CD14-positive monocyte (primary cell): ENCODE measurements around the gene RASSF5. TPM values are rescaled to one million over a fixed set of nuclear protein-coding genes. Genes with fewer than 3 reads are reported as not detected.

Experiments
- DNase-seq, 3 donors: peaks; one replicate each; pipeline ENCODE4 v3.0.0-alpha.2; 2011 to 2022
- H2AFZ ChIP-seq: 2 replicates; pipeline ENCODE4 v1.6.0; 2012; ENCODE audit warnings: mild to moderate bottlenecking, low read depth, low read length, inconsistent platforms; ENCODE audit not compliant: insufficient read depth, poor library complexity, severe bottlenecking
- H3K27ac ChIP-seq, 2 donors: 1 replicate in 1 of 2; 2 replicates in 1 of 2; pipeline ENCODE4 v1.5.1; 2012 to 2013; ENCODE audit warnings: low read length in 2 of 2, control low read depth in 1 of 2, inconsistent platforms in 1 of 2, low read depth in 1 of 2, mild to moderate bottlenecking in 1 of 2
- H3K27me3 ChIP-seq, 2 donors: one replicate each; pipeline versions ENCODE4 v1.6.0 to v1.6.1; 2011 to 2013; ENCODE audit warnings: low read length in 2 of 2; ENCODE audit not compliant: control insufficient read depth in 2 of 2, insufficient read depth in 2 of 2
- H3K36me3 ChIP-seq, 2 donors: replicated peaks in 1 of 2; 1 replicate in 1 of 2; 2 replicates in 1 of 2; pipeline versions ENCODE4 v1.5.1 to v1.6.1; 2012 to 2013; ENCODE audit warnings: low read length in 2 of 2, control low read depth in 1 of 2, inconsistent platforms in 1 of 2, mild to moderate bottlenecking in 1 of 2; ENCODE audit not compliant: insufficient read depth in 2 of 2, control insufficient read depth in 1 of 2
- H3K4me1 ChIP-seq, 2 donors: 1 replicate in 1 of 2; 2 replicates in 1 of 2; pipeline versions ENCODE4 v1.5.1 to v1.6.1; 2012 to 2013; ENCODE audit warnings: low read length in 2 of 2, control low read depth in 1 of 2, inconsistent platforms in 1 of 2, mild to moderate bottlenecking in 1 of 2, moderate library complexity in 1 of 2; ENCODE audit not compliant: insufficient read depth in 2 of 2, control insufficient read depth in 1 of 2
- H3K4me2 ChIP-seq: replicated peaks from 2 replicates; pipeline ENCODE3; 2012; ENCODE audit warnings: low read length, moderate library complexity, mild to moderate bottlenecking; ENCODE audit not compliant: poor library complexity, severe bottlenecking; ENCODE audit errors: extremely low read depth
- H3K4me3 ChIP-seq, 3 experiments: fragments of 200-600 bp in 1 of 3; sonication (generic) in 1 of 3; replicated peaks in 1 of 3; 1 replicate in 2 of 3; 2 replicates in 1 of 3; pipeline ENCODE4 v1.5.1; 2011 to 2013; ENCODE audit warnings: low read length in 3 of 3, mild to moderate bottlenecking in 3 of 3, control low read depth in 2 of 3, low read depth in 2 of 3, inconsistent platforms in 1 of 3, moderate library complexity in 1 of 3
- H3K79me2 ChIP-seq: 2 replicates; pipeline ENCODE4 v1.6.0; 2012; ENCODE audit warnings: mild to moderate bottlenecking, control low read depth, inconsistent platforms, low read length, moderate library complexity; ENCODE audit not compliant: insufficient read depth
- H3K9ac ChIP-seq: 2 replicates; pipeline ENCODE4 v1.6.0; 2017; ENCODE audit warnings: low read length, mild to moderate bottlenecking; ENCODE audit not compliant: insufficient read depth, poor library complexity, severe bottlenecking
- H3K9me3 ChIP-seq, 2 donors: replicated peaks in 1 of 2; 1 replicate in 1 of 2; 2 replicates in 1 of 2; pipeline versions ENCODE4 v1.5.1 to v1.6.1; 2012 to 2013; ENCODE audit warnings: low read length in 2 of 2, control low read depth in 1 of 2; ENCODE audit not compliant: control insufficient read depth in 1 of 2, insufficient read depth in 1 of 2
- H4K20me1 ChIP-seq: 2 replicates; pipeline ENCODE4 v1.6.0; 2012; ENCODE audit warnings: mild to moderate bottlenecking, low read length, control low read depth, moderate library complexity; ENCODE audit not compliant: insufficient read depth
- H3K27ac Mint-ChIP-seq, 7 donors: one replicate each; pipeline ENCODE4 v1.8.0; 2020; ENCODE audit warnings: mild to moderate bottlenecking in 7 of 7, mixed read lengths in 7 of 7, moderate library complexity in 6 of 7, inconsistent platforms in 2 of 7
- H3K27me3 Mint-ChIP-seq, 3 donors: one replicate each; pipeline ENCODE4 v1.8.0; 2021 to 2022; ENCODE audit warnings: low read depth in 3 of 3, mild to moderate bottlenecking in 3 of 3, mixed read lengths in 3 of 3, moderate library complexity in 3 of 3, inconsistent platforms in 1 of 3
- H3K36me3 Mint-ChIP-seq, 2 donors: one replicate each; pipeline ENCODE4 v1.8.0; 2020; ENCODE audit warnings: mixed read lengths in 2 of 2, inconsistent platforms in 1 of 2, mild to moderate bottlenecking in 1 of 2
- H3K4me1 Mint-ChIP-seq: one replicate; pipeline ENCODE4 v1.8.0; 2020; ENCODE audit warnings: mild to moderate bottlenecking, mixed read lengths
- H3K4me3 Mint-ChIP-seq, 2 donors: one replicate each; pipeline ENCODE4 v1.8.0; 2020; ENCODE audit warnings: mild to moderate bottlenecking in 2 of 2, mixed read lengths in 2 of 2, moderate library complexity in 1 of 2
- H3K9me3 Mint-ChIP-seq, 7 donors: one replicate each; pipeline ENCODE4 v1.8.0; 2020 to 2022; ENCODE audit warnings: mixed read lengths in 7 of 7, mild to moderate bottlenecking in 6 of 7, moderate library complexity in 6 of 7, inconsistent platforms in 2 of 7
- CTCF ChIP-seq: fragments of 200-600 bp; IDR thresholded peaks from one replicate; pipeline ENCODE4 v1.8.0; 2022; ENCODE audit warnings: antibody characterized with exemption, mild to moderate bottlenecking
- WGBS: methylation state at CpG from one replicate; pipeline ENCODE4 v1.1.5; 2013; ENCODE audit warnings: missing lambda C conversion rate; ENCODE audit not compliant: insufficient coverage; 5-methylcytosine and 5-hydroxymethylcytosine counted together
- intact Hi-C, 2 donors: fragments of 100-400 bp; cut with micrococcal nuclease; formaldehyde crosslinking; loops; one replicate each; pipeline versions ENCODE4 v1.15.0 to v1.15.1; 2023
- polyA plus RNA-seq, 3 donors: library from polyadenylated mRNA; depleted of rRNA in 1 of 3; unstranded in 2 of 3; stranded (reverse) in 1 of 3; fragments of 300-500 nt in 2 of 3; fragments of >200 nt in 1 of 3; fragmentation: Illumina TruSeq in 2 of 3; gene quantifications; 1 replicate in 2 of 3; 2 replicates in 1 of 3; pipeline ENCODE4 v1.2.3, GENCODE V29; 2012 to 2021

The RASSF5 gene
- polyA plus RNA-seq, 3 donors: 81.6 to 129 (median 127) TPM

GRCh38 chr1:206635080-206635977, 128.0 kb downstream of the RASSF5 start, which contains the start of gene DYRK3:
DYRK3 (plus strand) TSS chr1:206635536; CDS start chr1:206635704, 168 bp downstream.
- Mint-ChIP-seq H3K9me3 (no peaks in the 10 kb centered on the region), H3K27ac (peak within 1 kb of the TSS in 6 of 7 donors; percentile 18 to 89 (median 71)), H3K4me3 (peak within 1 kb of the TSS; percentile 75 to 90), H3K36me3 (no peaks in the 10 kb centered on the region), H3K27me3 (peaks cover 11 to 34% (median 26%) of the 10 kb centered on the region in 3 donors), H3K4me1 (peaks cover 17% of the 10 kb centered on the region)
- Histone ChIP-seq H3K4me3 (peak within 1 kb of the TSS; percentile 38 to 79 (median 72)), H3K9ac (peak within 1 kb of the TSS; percentile 54), H3K36me3 (no peaks in the 10 kb centered on the region), H3K4me1 (peaks cover 16 to 22% of the 10 kb centered on the region in 2 donors), H3K79me2 (no peaks in the 10 kb centered on the region), H3K9me3 (no peaks in the 10 kb centered on the region), H4K20me1 (no peaks in the 10 kb centered on the region), H3K27ac (no peak within 1 kb of the TSS), H3K4me2 (peak within 1 kb of the TSS; percentile 87), H2AFZ (peak within 1 kb of the TSS; percentile 85), H3K27me3 (peaks cover 5 to 15% of the 10 kb centered on the region in 2 donors)
- intact Hi-C loops: loop anchor here (10.0 kb wide), 1 partner anchor 279 kb away; no protein-coding TSS in a partner anchor
- peak; percentile 86 to 90 (median 87) for DNase-seq
- TF ChIP-seq CTCF: no peak
- under 1% methylated on average over 68 of the region's 84 CpGs for WGBS

GRCh38 chr1:206635978-206636345, 128.6 kb downstream of the RASSF5 start:
- H3K9ac ChIP-seq: peak overlapping the region; percentile 54
- peak overlapping the region; percentile 85 for H2AFZ ChIP-seq
- H3K36me3 ChIP-seq: no peaks in the 10 kb centered on the region
- peak overlapping the region; percentile 38 to 79 (median 72) for H3K4me3 ChIP-seq
- no peak for DNase-seq
- peaks cover 16 to 22% of the 10 kb centered on the region in 2 donors for H3K4me1 ChIP-seq
- H3K9me3 ChIP-seq: no peaks in the 10 kb centered on the region
- Mint-ChIP-seq H3K4me1 (peaks cover 17% of the 10 kb centered on the region), H3K4me3 (peak overlapping the region; percentile 75 to 90), H3K27me3 (peaks cover 11 to 34% (median 26%) of the 10 kb centered on the region in 3 donors), H3K9me3 (no peaks in the 10 kb centered on the region), H3K27ac (peak overlapping the region in 1 of 7 donors; percentile 78), H3K36me3 (no peaks in the 10 kb centered on the region)
- peak overlapping the region; percentile 87 for H3K4me2 ChIP-seq
- H3K27ac ChIP-seq: no peak overlapping the region
- intact Hi-C loops: loop anchor here (10.0 kb wide), 1 partner anchor 279 kb away; no protein-coding TSS in a partner anchor
- TF ChIP-seq CTCF: no peak
- peaks cover 5 to 15% of the 10 kb centered on the region in 2 donors for H3K27me3 ChIP-seq
- no peaks in the 10 kb centered on the region for H3K79me2 ChIP-seq
- WGBS: 0% methylated on average over 3 of the region's 14 CpGs
- H4K20me1 ChIP-seq: no peaks in the 10 kb centered on the region
